T-cell (primary cell): ENCODE data around the gene CNN1. TPM values are rescaled to one million over a fixed set of nuclear protein-coding genes. Genes with fewer than 3 reads are reported as not detected.
A peak's percentile ranks its signal among the peaks of the same experiment; 100 is the strongest.

Experiments
- ATAC-seq, 4 experiments: fragments of 200-7000 bp in 3 of 4; fragments of 150-1000 bp in 1 of 4; cut with Tn5 transposase; replicated peaks in 1 of 4; 1 replicate in 3 of 4; 2 replicates in 1 of 4; pipeline ENCODE4 v1.10.0; 2021; ENCODE audit warnings: moderate library complexity in 3 of 4, mild to moderate bottlenecking in 2 of 4, moderate number of reproducible peaks in 1 of 4
- CTCF ChIA-PET, 2 donors: fragments of 300-600 bp; sonication (Branson Sonifier 250); formaldehyde crosslinking; loops; one replicate each; lab custom pipeline; 2022; ENCODE audit warnings: antibody characterized with exemption in 2 of 2; lab: Charles Lee
- POLR2A ChIA-PET, 2 donors: fragments of 300-600 bp; sonication (Branson Sonifier 250); formaldehyde crosslinking; loops; one replicate each; lab custom pipeline; 2022; ENCODE audit warnings: antibody characterized with exemption in 2 of 2; lab: Charles Lee
- DNase-seq, 35 experiments: peaks; one replicate each; pipeline versions ENCODE4 v3.0.0 to v3.0.0-alpha.2; 2013 to 2023
- H3K27ac ChIP-seq: one replicate; pipeline ENCODE4 v1.5.1; 2013; ENCODE audit warnings: low read length
- H3K27me3 ChIP-seq, 2 experiments: replicated peaks in 1 of 2; 1 replicate in 1 of 2; 2 replicates in 1 of 2; pipeline versions ENCODE4 v1.6.1 to v1.7.0; 2013; ENCODE audit warnings: low read length in 1 of 2, mixed read lengths in 1 of 2; ENCODE audit not compliant: control insufficient read depth in 2 of 2, insufficient read depth in 2 of 2; ENCODE audit errors: extremely low read depth in 1 of 2
- H3K36me3 ChIP-seq, 2 donors: 1 replicate in 1 of 2; 2 replicates in 1 of 2; pipeline versions ENCODE4 v1.6.1 to v1.7.0; 2013; ENCODE audit warnings: low read length in 1 of 2; ENCODE audit not compliant: control insufficient read depth in 2 of 2, insufficient read depth in 1 of 2; ENCODE audit errors: extremely low read depth in 1 of 2
- H3K4me1 ChIP-seq, 2 experiments: 1 replicate in 1 of 2; 2 replicates in 1 of 2; pipeline versions ENCODE4 v1.6.1 to v1.7.0; 2013; ENCODE audit warnings: low read length in 2 of 2, mixed read lengths in 1 of 2; ENCODE audit not compliant: insufficient read depth in 2 of 2, control insufficient read depth in 1 of 2; ENCODE audit errors: extremely low read depth in 1 of 2
- H3K4me3 ChIP-seq, 2 donors: 1 replicate in 1 of 2; 2 replicates in 1 of 2; pipeline versions ENCODE4 v1.5.1 to v1.7.0; 2013; ENCODE audit warnings: mild to moderate bottlenecking in 2 of 2, low read length in 1 of 2, moderate library complexity in 1 of 2; ENCODE audit not compliant: control insufficient read depth in 1 of 2; ENCODE audit errors: extremely low read depth in 1 of 2
- H3K9me3 ChIP-seq: 2 replicates; pipeline ENCODE4 v1.7.0; 2013
- H3K27ac Mint-ChIP-seq, 2 donors: one replicate each; pipeline ENCODE4 v1.8.0; 2020 to 2021; ENCODE audit warnings: mild to moderate bottlenecking in 2 of 2, mixed read lengths in 2 of 2
- H3K27me3 Mint-ChIP-seq, 2 donors: one replicate each; pipeline ENCODE4 v1.8.0; 2021 to 2022; ENCODE audit warnings: mixed read lengths in 2 of 2
- H3K36me3 Mint-ChIP-seq: one replicate; pipeline ENCODE4 v1.8.0; 2021; ENCODE audit warnings: mixed read lengths
- H3K4me1 Mint-ChIP-seq, 3 donors: one replicate each; pipeline ENCODE4 v1.8.0; 2020 to 2022; ENCODE audit warnings: mixed read lengths in 3 of 3, mild to moderate bottlenecking in 1 of 3
- H3K4me3 Mint-ChIP-seq, 3 donors: one replicate each; pipeline ENCODE4 v1.8.0; 2020 to 2022; ENCODE audit warnings: mild to moderate bottlenecking in 3 of 3, mixed read lengths in 3 of 3, moderate library complexity in 3 of 3
- H3K9me3 Mint-ChIP-seq, 3 donors: one replicate each; pipeline ENCODE4 v1.8.0; 2020 to 2022; ENCODE audit warnings: mixed read lengths in 3 of 3
- WGBS: methylation state at CpG from one replicate; pipeline ENCODE4 v1.1.5; 2013; ENCODE audit warnings: missing lambda C conversion rate; ENCODE audit not compliant: insufficient coverage; 5-methylcytosine and 5-hydroxymethylcytosine counted together
- total RNA-seq, 35 experiments: library from RNA in 6 of 35; stranded (reverse) in 6 of 35; fragments of 120-200 nt in 1 of 35; gene quantifications; one replicate each; pipeline versions ENCODE4 v1.2.1 to v1.2.4 and lab custom pipeline; 2013 to 2026

CNN1 gene
- total RNA-seq, 5 donors from 2014 or later (not counting 1 experiment from before 2014, with no cell fraction given), result 0.26 to 0.96 (median 0.51) TPM; not detected in 2

- no peaks in the 10 kb centered on the region for H3K27me3 Mint-ChIP-seq
- peak within 1 kb of the TSS; percentile 85 to 96 for H3K4me3 ChIP-seq
- H3K27me3 ChIP-seq, result no peaks in the 10 kb centered on the region
These were observed 9.9 kb upstream of the CNN1 start, which contains the start of gene ECSIT for GRCh38 chr19:11528551-11529341. Gene ECSIT (minus strand): TSS chr19:11529134. CDS start chr19:11519170, 9,964 bp downstream.

DNA sequence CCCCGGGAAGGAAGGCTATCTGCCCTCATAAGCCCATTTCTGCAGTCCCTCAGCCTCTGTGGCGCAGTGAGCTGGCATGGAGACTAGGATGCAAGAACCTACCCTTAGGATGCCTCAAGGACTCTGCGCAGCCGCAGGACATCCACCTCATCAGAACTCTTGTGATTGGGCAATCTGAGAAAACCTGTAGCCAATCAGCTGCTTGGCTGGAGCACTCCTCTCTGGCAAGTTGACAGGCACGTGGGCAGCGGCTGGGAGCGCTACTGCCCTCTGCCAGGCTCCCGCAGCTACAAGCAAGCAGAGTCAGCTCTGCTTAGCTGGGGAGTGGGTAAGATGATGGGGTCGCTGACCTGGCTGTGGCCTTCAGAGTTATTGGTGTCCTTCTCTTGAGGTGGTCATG lies 8.2 kb upstream of the CNN1 start:
- no peaks in the 10 kb centered on the region for H3K9me3 Mint-ChIP-seq
- Histone ChIP-seq H3K4me1 (peaks cover 6 to 20% of the 10 kb centered on the region in 2 experiments), H3K27ac (no peak overlapping the region), H3K27me3 (no peaks in the 10 kb centered on the region), H3K36me3 (peaks cover 0 to 4% of the 10 kb centered on the region in 2 donors), H3K4me3 (no peak overlapping the region), H3K9me3 (no peaks in the 10 kb centered on the region)
- H3K27me3 Mint-ChIP-seq, result no peaks in the 10 kb centered on the region
- peaks cover 22 to 31% (median 29%) of the 10 kb centered on the region in 3 donors for H3K4me1 Mint-ChIP-seq
- CTCF ChIA-PET, result no interaction called here
- DNase-seq, result peak in 6 of 35 experiments; percentile 7 to 40 (median 16)
- POLR2A ChIA-PET, result no interaction called here
- no peak overlapping the region for H3K27ac Mint-ChIP-seq
- ATAC-seq, result no peak
- WGBS, result 36% methylated on average over 5 of the region's 9 CpGs
- no peak overlapping the region for H3K4me3 Mint-ChIP-seq
- peaks cover 5% of the 10 kb centered on the region for H3K36me3 Mint-ChIP-seq

More at GRCh38 chr19:11528551-11529341, 9.9 kb upstream of the CNN1 start, which contains the start of gene ECSIT:
- under 1% methylated on average over 45 of the region's 47 CpGs for WGBS
- peak within 1 kb of the TSS; percentile 91 to 97 (median 95) for H3K4me3 Mint-ChIP-seq
- CTCF ChIA-PET, result interaction anchor here in 1 of 2 donors (0.5 to 1.4 kb wide), 5 partner anchors 30 to 1039 kb away, joined by 3 to 6 read pairs (median 4); partner anchors contain the start of genes ELOF1 and ZNF491
- peaks cover 5% of the 10 kb centered on the region for H3K36me3 Mint-ChIP-seq
- H3K9me3 Mint-ChIP-seq, result no peaks in the 10 kb centered on the region
- POLR2A ChIA-PET, result interaction anchor here (0.5 to 0.7 kb wide), 3 partner anchors 24 to 630 kb away, joined by 4 to 8 read pairs (median 4); no protein-coding TSS in a partner anchor
- Histone ChIP-seq H3K27ac (peak within 1 kb of the TSS; percentile 87), H3K4me1 (peaks cover 6 to 20% of the 10 kb centered on the region in 2 experiments), H3K36me3 (peaks cover 0 to 4% of the 10 kb centered on the region in 2 donors), H3K9me3 (no peaks in the 10 kb centered on the region)
- ATAC-seq (peak; percentile 99 to 100 (median 100)), DNase-seq (peak; percentile 81 to 95 (median 90))
- peak within 1 kb of the TSS; percentile 90 to 95 for H3K27ac Mint-ChIP-seq
- H3K4me1 Mint-ChIP-seq, result peaks cover 21 to 23% (median 22%) of the 10 kb centered on the region in 3 donors

GRCh38 chr19:11534538-11534937 lies 4.1 kb upstream of the CNN1 start:
- Histone ChIP-seq H3K4me1 (peaks cover 0 to 13% of the 10 kb centered on the region in 2 experiments), H3K27me3 (peaks cover 0 to 18% of the 10 kb centered on the region in 2 experiments), H3K36me3 (no peaks in the 10 kb centered on the region), H3K4me3 (no peak overlapping the region), H3K27ac (no peak overlapping the region), H3K9me3 (no peaks in the 10 kb centered on the region)
- Mint-ChIP-seq H3K4me3 (peak overlapping the region in 1 of 3 donors; percentile 81), H3K4me1 (peaks cover 12 to 21% (median 21%) of the 10 kb centered on the region in 3 donors), H3K9me3 (no peaks in the 10 kb centered on the region), H3K27ac (no peak overlapping the region), H3K27me3 (peaks cover 10 to 13% of the 10 kb centered on the region in 2 donors), H3K36me3 (no peaks in the 10 kb centered on the region)
- WGBS, result 50% methylated on average over 1 of the region's 1 CpG
- POLR2A ChIA-PET, result no interaction called here
- no peak for DNase-seq
- ATAC-seq, result no peak
- CTCF ChIA-PET, result no interaction called here

DNA sequence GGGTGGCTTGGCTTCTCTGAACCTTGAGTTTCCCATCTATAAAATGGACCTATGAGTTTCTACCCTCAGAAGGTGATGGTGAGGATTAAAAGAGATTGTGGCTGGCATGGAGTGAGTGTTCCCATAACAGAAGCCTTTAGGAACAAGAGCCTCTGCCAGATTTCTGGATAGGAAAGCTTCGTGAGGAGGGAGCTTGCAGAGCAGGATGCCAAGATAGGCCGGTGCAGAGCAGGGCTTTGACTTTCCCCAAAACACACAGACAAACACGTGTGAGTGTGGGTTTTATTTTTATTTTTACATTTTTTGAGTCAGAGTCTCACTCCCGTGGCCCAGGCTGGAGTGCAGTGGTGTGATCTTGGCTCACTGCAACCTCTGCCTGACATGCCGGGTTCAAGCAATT lies 3.7 kb upstream of the CNN1 start:
- H3K27ac Mint-ChIP-seq, result no peak overlapping the region
- DNase-seq (no peak), ATAC-seq (no peak)
- peaks cover 0 to 15% of the 10 kb centered on the region in 2 experiments for H3K4me1 ChIP-seq
- H3K27ac ChIP-seq, result no peak overlapping the region
- no peak overlapping the region for H3K4me3 ChIP-seq
- peaks cover 0 to 22% of the 10 kb centered on the region in 2 experiments for H3K27me3 ChIP-seq
- H3K4me3 Mint-ChIP-seq, result peak overlapping the region in 2 of 3 donors; percentile 48 to 81
- no peaks in the 10 kb centered on the region for H3K36me3 ChIP-seq
- peaks cover 12 to 21% (median 21%) of the 10 kb centered on the region in 3 donors for H3K4me1 Mint-ChIP-seq
- 71% methylated on average over 2 of the region's 5 CpGs for WGBS
- peaks cover 10 to 13% of the 10 kb centered on the region in 2 donors for H3K27me3 Mint-ChIP-seq
- no peaks in the 10 kb centered on the region for H3K36me3 Mint-ChIP-seq
- POLR2A ChIA-PET, result interaction anchor here in 1 of 2 donors (0.6 kb wide), 1 partner anchor 150 kb away, joined by 4 read pairs; no protein-coding TSS in a partner anchor
- CTCF ChIA-PET, result interaction anchor here in 1 of 2 donors (0.6 kb wide), 1 partner anchor 38 kb away, joined by 4 read pairs; no protein-coding TSS in a partner anchor
- H3K9me3 ChIP-seq, result no peaks in the 10 kb centered on the region
- no peaks in the 10 kb centered on the region for H3K9me3 Mint-ChIP-seq

- peak overlapping the region; percentile 48 to 81 (median 61) for H3K4me3 Mint-ChIP-seq
- Histone ChIP-seq H3K36me3 (no peaks in the 10 kb centered on the region), H3K27me3 (peaks cover 0 to 33% of the 10 kb centered on the region in 2 experiments), H3K27ac (peak overlapping the region; percentile 49), H3K9me3 (no peaks in the 10 kb centered on the region), H3K4me1 (peaks cover 0 to 15% of the 10 kb centered on the region in 2 experiments), H3K4me3 (peak overlapping the region; percentile 29 to 46)
- no peaks in the 10 kb centered on the region for H3K36me3 Mint-ChIP-seq
- H3K27me3 Mint-ChIP-seq, result peaks cover 16 to 18% of the 10 kb centered on the region in 2 donors
- ChIA-PET POLR2A (interaction anchor here (0.6 kb wide), 2 partner anchors 22 to 151 kb away, joined by 4 read pairs; no protein-coding TSS in a partner anchor), CTCF (interaction anchor here (0.5 to 1.0 kb wide), 11 partner anchors 13 to 1709 kb away, joined by 3 to 5 read pairs (median 3); partner anchors contain the start of genes ELOF1 (in 1 of the 2) and UBL5 (in 1 of the 2))
- H3K27ac Mint-ChIP-seq, result peak overlapping the region in 1 of 2 donors; percentile 68
- peak; percentile 40 to 88 (median 68) for DNase-seq
- WGBS, result 10% methylated on average over 36 of the region's 54 CpGs
- no peaks in the 10 kb centered on the region for H3K9me3 Mint-ChIP-seq
- ATAC-seq, result peak; percentile 85 to 89 (median 87)
- H3K4me1 Mint-ChIP-seq, result peaks cover 12 to 21% (median 21%) of the 10 kb centered on the region in 3 donors
These were observed 2.7 kb upstream of the CNN1 start for GRCh38 chr19:11535792-11536595.
